WTC11 (cell line): Measurements from ENCODE around the gene ATP2A2. TPM values are rescaled to one million over a fixed set of nuclear protein-coding genes. Genes with fewer than 3 reads are reported as not detected.

ENCODE experiments used
- ATAC-seq: fragments of 200-7000 bp; cut with Tn5 transposase; 2 replicates; pipeline ENCODE4 v1.10.0; 2021; ENCODE audit warnings: mild to moderate bottlenecking, moderate library complexity
- CTCF ChIA-PET: fragments of 300-600 bp; sonication (Branson Sonifier 250); formaldehyde crosslinking; loops from one replicate; lab custom pipeline; 2021; ENCODE audit warnings: antibody characterized with exemption; lab: Charles Lee
- POLR2A ChIA-PET: fragments of 350-600 bp; sonication (Branson Sonifier 250); formaldehyde crosslinking; loops from one replicate; lab custom pipeline; 2021; ENCODE audit warnings: antibody characterized with exemption; lab: Charles Lee
- DNase-seq: peaks from one replicate; pipeline ENCODE4 v3.0.0; 2021; ENCODE audit warnings: low spot score
- H3K27ac Mint-ChIP-seq: 2 replicates; pipeline ENCODE4 v1.8.0; 2021; ENCODE audit warnings: mixed read lengths
- H3K27me3 Mint-ChIP-seq: 2 replicates; pipeline ENCODE4 v1.8.0; 2021; ENCODE audit warnings: low read depth, mild to moderate bottlenecking, moderate library complexity, mixed read lengths
- H3K36me3 Mint-ChIP-seq: 2 replicates; pipeline ENCODE4 v1.8.0; 2021; ENCODE audit warnings: mixed read lengths
- H3K4me1 Mint-ChIP-seq: 2 replicates; pipeline ENCODE4 v1.8.0; 2022; ENCODE audit warnings: mixed read lengths
- H3K4me3 Mint-ChIP-seq: 2 replicates; pipeline ENCODE4 v1.8.0; 2021; ENCODE audit warnings: mild to moderate bottlenecking, moderate library complexity, mixed read lengths
- H3K9me3 Mint-ChIP-seq: 2 replicates; pipeline ENCODE4 v1.8.0; 2021; ENCODE audit warnings: mixed read lengths
- FOXP1 ChIP-seq: sonication (generic); formaldehyde crosslinking; IDR thresholded peaks from 2 replicates; pipeline ENCODE4 v1.8.0; 2022; ENCODE audit warnings: missing genetic modification reagents, mild to moderate bottlenecking, moderate library complexity, borderline replicate concordance
- GABPB1 ChIP-seq: sonication (generic); formaldehyde crosslinking; IDR thresholded peaks from 2 replicates; pipeline ENCODE4 v1.8.1; 2023; ENCODE audit warnings: mild to moderate bottlenecking, missing genetic modification reagents
- JAZF1 ChIP-seq: fragments of 250-450 bp; sonication (Bioruptor Pico); IDR thresholded peaks from 2 replicates; pipeline ENCODE4 v1.9.0; 2021; ENCODE audit warnings: moderate library complexity, mild to moderate bottlenecking, inconsistent platforms
- MXD4 ChIP-seq: fragments of 250-450 bp; sonication (Bioruptor Pico); IDR thresholded peaks from 2 replicates; pipeline ENCODE4 v1.8.0; 2021; ENCODE audit warnings: mild to moderate bottlenecking, moderate library complexity, borderline replicate concordance
- NFYB ChIP-seq: sonication (generic); formaldehyde crosslinking; conservative IDR thresholded peaks from 2 replicates; pipeline ENCODE4 v1.8.0; 2022; ENCODE audit warnings: low read depth, missing genetic modification reagents
- NR3C1 ChIP-seq: sonication (generic); formaldehyde crosslinking; conservative IDR thresholded peaks from 2 replicates; pipeline ENCODE4 v1.8.1; 2023; ENCODE audit warnings: low read depth, mild to moderate bottlenecking, missing genetic modification reagents
- SMAD3 ChIP-seq: sonication (generic); formaldehyde crosslinking; IDR thresholded peaks from 2 replicates; pipeline ENCODE4 v1.8.0; 2022; ENCODE audit warnings: missing genetic modification reagents, mild to moderate bottlenecking, borderline replicate concordance
- TP53 ChIP-seq: sonication (generic); formaldehyde crosslinking; IDR thresholded peaks from 2 replicates; pipeline ENCODE4 v1.8.1; 2023; ENCODE audit warnings: mild to moderate bottlenecking, missing genetic modification reagents
- ZBTB21 ChIP-seq: sonication (generic); formaldehyde crosslinking; IDR thresholded peaks from 2 replicates; pipeline ENCODE4 v1.8.1; 2023; ENCODE audit warnings: mild to moderate bottlenecking, missing genetic modification reagents, borderline replicate concordance
- ZNF219 ChIP-seq: sonication (generic); formaldehyde crosslinking; IDR thresholded peaks from 2 replicates; pipeline ENCODE4 v1.8.0; 2023; ENCODE audit warnings: missing genetic modification reagents, mild to moderate bottlenecking, borderline replicate concordance
- ZNF232 ChIP-seq: sonication (generic); formaldehyde crosslinking; IDR thresholded peaks from 2 replicates; pipeline ENCODE4 v1.8.0; 2022; ENCODE audit warnings: mild to moderate bottlenecking, missing genetic modification reagents
- ZNF671 ChIP-seq: fragments of 250-450 bp; sonication (Bioruptor Pico); IDR thresholded peaks from 2 replicates; pipeline ENCODE4 v1.8.0; 2021; ENCODE audit warnings: mild to moderate bottlenecking
- total RNA-seq: library from RNA; stranded (reverse); gene quantifications from 3 replicates; pipeline ENCODE4 v1.2.3, GENCODE V29; 2021
- TF ChIP-seq, protein P1 (sequence below): sonication (generic); formaldehyde crosslinking; IDR thresholded peaks from 2 replicates; pipeline ENCODE4 v1.8.1; 2023; ENCODE audit warnings: mild to moderate bottlenecking, missing genetic modification reagents, moderate library complexity
- TF ChIP-seq, protein P2 (sequence below): fragments of 250-450 bp; sonication (Bioruptor Pico); IDR thresholded peaks from 2 replicates; pipeline ENCODE4 v1.9.0; 2021; ENCODE audit warnings: mild to moderate bottlenecking
- TF ChIP-seq, protein P3 (sequence below): fragments of 200-600 bp; IDR thresholded peaks from 2 replicates; pipeline ENCODE4 v1.8.0; 2022; ENCODE audit warnings: antibody characterized with exemption
- TF ChIP-seq, protein P4 (sequence below): sonication (generic); formaldehyde crosslinking; IDR thresholded peaks from 2 replicates; pipeline ENCODE4 v1.8.1; 2023; ENCODE audit warnings: mild to moderate bottlenecking, moderate library complexity, missing genetic modification reagents
- TF ChIP-seq, protein P5 (sequence below): fragments of 250-450 bp; sonication (Bioruptor Pico); IDR thresholded peaks from 2 replicates; pipeline ENCODE4 v2.1.2; 2022; ENCODE audit warnings: mild to moderate bottlenecking, moderate library complexity
- TF ChIP-seq, protein P6 (sequence below): fragments of 250-450 bp; sonication (Bioruptor Pico); conservative IDR thresholded peaks from 2 replicates; pipeline ENCODE4 v1.9.0; 2021; ENCODE audit warnings: mild to moderate bottlenecking
- TF ChIP-seq, protein P7 (sequence below): sonication (generic); formaldehyde crosslinking; IDR thresholded peaks from 2 replicates; pipeline ENCODE4 v1.8.1; 2022; ENCODE audit warnings: low read depth, mild to moderate bottlenecking, moderate library complexity, missing genetic modification reagents, borderline replicate concordance

The ATP2A2 gene
- total RNA-seq, 1 experiment from 2014 or later = 239 TPM

DNA sequence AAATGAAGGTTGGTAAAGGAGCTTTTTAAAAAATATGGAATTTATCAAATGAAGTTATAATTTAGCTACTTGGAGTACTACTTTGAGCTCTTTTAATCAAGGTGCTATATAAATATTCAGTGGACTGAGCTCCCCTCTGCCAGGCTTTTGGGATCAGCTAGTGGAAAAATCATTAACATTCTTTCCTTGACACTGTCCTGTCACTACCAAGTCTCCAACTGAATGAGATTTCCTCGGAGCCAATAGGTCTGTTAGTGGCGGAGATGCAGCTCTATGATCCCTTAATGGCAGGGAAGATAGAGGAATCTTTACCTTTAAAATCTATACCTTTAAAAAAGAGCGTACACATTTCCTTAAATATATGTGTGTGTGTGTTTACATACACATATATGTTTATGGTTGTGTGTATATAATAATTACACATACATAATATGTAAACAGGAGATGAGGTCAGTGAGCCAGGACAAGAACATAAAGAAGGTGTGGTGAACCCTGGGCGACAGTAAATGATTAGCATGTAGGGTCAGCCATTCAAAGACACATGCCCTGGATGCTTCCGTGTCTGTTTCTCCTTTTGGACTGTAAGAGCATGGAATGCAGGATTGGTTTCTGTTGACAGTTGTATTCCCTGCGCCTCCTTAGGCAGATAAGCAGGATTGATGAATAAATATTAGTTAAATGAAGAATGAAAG lies 47.7 kb upstream of the ATP2A2 start:
- ATAC-seq = no peak
- no peak overlapping the region for H3K27ac Mint-ChIP-seq

DNA sequence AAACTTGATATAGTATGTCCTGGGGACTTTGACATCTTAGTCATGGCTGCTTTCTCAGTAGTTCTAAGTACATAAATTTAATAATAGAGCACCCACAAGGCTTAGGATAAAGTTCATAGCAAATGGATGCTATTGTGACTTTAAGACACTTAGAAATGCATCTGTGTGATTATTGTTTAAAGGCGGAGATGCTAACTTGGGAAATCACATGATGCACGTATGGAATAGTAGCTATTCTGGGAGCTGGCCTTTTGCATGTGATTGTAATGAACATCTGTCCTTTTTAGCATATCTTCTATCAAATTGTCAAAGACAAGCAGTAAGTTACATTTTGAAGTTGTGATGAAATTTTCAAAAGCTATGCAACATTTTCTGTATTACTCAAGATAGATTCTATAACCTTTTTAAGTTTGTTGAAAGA lies 46.7 kb upstream of the ATP2A2 start:
- no peak for DNase-seq
- H3K9me3 Mint-ChIP-seq = 0 out of 2 replicates have a peak, but pooled peaks cover 3% of the 10 kb centered on the region
- TF ChIP-seq, protein P1, sequence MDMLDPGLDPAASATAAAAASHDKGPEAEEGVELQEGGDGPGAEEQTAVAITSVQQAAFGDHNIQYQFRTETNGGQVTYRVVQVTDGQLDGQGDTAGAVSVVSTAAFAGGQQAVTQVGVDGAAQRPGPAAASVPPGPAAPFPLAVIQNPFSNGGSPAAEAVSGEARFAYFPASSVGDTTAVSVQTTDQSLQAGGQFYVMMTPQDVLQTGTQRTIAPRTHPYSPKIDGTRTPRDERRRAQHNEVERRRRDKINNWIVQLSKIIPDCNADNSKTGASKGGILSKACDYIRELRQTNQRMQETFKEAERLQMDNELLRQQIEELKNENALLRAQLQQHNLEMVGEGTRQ = no peak
- TF ChIP-seq, protein P2, sequence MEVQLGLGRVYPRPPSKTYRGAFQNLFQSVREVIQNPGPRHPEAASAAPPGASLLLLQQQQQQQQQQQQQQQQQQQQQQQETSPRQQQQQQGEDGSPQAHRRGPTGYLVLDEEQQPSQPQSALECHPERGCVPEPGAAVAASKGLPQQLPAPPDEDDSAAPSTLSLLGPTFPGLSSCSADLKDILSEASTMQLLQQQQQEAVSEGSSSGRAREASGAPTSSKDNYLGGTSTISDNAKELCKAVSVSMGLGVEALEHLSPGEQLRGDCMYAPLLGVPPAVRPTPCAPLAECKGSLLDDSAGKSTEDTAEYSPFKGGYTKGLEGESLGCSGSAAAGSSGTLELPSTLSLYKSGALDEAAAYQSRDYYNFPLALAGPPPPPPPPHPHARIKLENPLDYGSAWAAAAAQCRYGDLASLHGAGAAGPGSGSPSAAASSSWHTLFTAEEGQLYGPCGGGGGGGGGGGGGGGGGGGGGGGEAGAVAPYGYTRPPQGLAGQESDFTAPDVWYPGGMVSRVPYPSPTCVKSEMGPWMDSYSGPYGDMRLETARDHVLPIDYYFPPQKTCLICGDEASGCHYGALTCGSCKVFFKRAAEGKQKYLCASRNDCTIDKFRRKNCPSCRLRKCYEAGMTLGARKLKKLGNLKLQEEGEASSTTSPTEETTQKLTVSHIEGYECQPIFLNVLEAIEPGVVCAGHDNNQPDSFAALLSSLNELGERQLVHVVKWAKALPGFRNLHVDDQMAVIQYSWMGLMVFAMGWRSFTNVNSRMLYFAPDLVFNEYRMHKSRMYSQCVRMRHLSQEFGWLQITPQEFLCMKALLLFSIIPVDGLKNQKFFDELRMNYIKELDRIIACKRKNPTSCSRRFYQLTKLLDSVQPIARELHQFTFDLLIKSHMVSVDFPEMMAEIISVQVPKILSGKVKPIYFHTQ (CRISPR knock-in tag) = no peak
- TF ChIP-seq FOXP1 (CRISPR knock-in tag) (no peak), ZNF671 (no peak), NR3C1 (CRISPR knock-in tag) (no peak), ZNF232 (CRISPR knock-in tag) (no peak), SMAD3 (CRISPR knock-in tag) (no peak), ZBTB21 (CRISPR knock-in tag) (no peak), TP53 (CRISPR knock-in tag) (no peak), ZNF219 (CRISPR knock-in tag) (no peak), NFYB (CRISPR knock-in tag) (no peak), GABPB1 (CRISPR knock-in tag) (no peak), MXD4 (CRISPR knock-in tag) (no peak)
- TF ChIP-seq, protein P3, sequence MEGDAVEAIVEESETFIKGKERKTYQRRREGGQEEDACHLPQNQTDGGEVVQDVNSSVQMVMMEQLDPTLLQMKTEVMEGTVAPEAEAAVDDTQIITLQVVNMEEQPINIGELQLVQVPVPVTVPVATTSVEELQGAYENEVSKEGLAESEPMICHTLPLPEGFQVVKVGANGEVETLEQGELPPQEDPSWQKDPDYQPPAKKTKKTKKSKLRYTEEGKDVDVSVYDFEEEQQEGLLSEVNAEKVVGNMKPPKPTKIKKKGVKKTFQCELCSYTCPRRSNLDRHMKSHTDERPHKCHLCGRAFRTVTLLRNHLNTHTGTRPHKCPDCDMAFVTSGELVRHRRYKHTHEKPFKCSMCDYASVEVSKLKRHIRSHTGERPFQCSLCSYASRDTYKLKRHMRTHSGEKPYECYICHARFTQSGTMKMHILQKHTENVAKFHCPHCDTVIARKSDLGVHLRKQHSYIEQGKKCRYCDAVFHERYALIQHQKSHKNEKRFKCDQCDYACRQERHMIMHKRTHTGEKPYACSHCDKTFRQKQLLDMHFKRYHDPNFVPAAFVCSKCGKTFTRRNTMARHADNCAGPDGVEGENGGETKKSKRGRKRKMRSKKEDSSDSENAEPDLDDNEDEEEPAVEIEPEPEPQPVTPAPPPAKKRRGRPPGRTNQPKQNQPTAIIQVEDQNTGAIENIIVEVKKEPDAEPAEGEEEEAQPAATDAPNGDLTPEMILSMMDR = no peak
- TF ChIP-seq, protein P4, sequence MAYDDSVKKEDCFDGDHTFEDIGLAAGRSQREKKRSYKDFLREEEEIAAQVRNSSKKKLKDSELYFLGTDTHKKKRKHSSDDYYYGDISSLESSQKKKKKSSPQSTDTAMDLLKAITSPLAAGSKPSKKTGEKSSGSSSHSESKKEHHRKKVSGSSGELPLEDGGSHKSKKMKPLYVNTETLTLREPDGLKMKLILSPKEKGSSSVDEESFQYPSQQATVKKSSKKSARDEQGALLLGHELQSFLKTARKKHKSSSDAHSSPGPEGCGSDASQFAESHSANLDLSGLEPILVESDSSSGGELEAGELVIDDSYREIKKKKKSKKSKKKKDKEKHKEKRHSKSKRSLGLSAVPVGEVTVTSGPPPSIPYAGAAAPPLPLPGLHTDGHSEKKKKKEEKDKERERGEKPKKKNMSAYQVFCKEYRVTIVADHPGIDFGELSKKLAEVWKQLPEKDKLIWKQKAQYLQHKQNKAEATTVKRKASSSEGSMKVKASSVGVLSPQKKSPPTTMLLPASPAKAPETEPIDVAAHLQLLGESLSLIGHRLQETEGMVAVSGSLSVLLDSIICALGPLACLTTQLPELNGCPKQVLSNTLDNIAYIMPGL (CRISPR knock-in tag) = no peak
- TF ChIP-seq, protein P5, sequence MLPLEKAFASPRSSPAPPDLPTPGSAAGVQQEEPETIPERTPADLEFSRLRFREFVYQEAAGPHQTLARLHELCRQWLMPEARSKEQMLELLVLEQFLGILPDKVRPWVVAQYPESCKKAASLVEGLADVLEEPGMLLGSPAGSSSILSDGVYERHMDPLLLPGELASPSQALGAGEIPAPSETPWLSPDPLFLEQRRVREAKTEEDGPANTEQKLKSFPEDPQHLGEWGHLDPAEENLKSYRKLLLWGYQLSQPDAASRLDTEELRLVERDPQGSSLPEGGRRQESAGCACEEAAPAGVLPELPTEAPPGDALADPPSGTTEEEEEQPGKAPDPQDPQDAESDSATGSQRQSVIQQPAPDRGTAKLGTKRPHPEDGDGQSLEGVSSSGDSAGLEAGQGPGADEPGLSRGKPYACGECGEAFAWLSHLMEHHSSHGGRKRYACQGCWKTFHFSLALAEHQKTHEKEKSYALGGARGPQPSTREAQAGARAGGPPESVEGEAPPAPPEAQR (CRISPR knock-in tag) = no peak
- TF ChIP-seq, protein P6, sequence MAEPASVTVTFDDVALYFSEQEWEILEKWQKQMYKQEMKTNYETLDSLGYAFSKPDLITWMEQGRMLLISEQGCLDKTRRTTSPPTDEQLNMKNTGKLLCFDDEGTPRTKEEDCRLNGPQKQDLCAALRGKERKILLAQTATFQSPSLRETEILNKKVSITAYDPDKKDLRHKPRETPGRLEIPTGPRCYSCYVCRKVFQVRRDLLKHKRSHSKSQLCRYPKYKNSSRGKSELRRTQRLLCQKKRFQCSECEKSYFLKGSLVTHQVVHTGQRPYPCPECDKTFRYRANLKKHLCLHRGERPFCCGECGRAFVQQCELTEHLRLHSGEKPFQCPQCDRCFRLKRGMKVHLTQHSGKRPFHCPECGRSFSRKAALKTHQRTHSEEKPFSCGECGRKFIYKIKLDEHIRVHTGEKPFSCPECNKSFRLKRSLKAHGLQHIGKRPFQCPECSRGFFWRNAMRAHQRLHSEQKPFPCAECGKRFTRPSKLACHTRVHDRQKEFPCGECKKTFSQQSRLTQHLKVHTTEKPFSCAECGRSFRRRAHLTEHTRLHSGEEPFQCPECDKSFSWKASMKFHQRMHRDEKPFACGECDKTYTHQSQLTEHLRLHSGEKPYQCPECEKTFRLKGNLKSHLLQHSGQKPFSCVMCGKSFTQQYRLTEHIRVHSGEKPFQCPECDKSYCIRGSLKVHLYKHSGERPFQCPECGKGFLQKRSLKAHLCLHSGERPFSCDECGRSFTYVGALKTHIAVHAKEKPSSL (CRISPR knock-in tag) = no peak
- TF ChIP-seq, all 79 proteins: peak for 0
- Mint-ChIP-seq H3K27me3 (no peaks in the 10 kb centered on the region), H3K4me1 (no peaks in the 10 kb centered on the region), H3K27ac (no peak overlapping the region), H3K4me3 (no peak overlapping the region), H3K36me3 (no peaks in the 10 kb centered on the region)
- POLR2A ChIA-PET = no interaction called here
- CTCF ChIA-PET = no interaction called here
- no peak for ATAC-seq

More for the DNA sequence above, 47.7 kb upstream of the ATP2A2 start:
- Mint-ChIP-seq H3K27me3 (no peaks in the 10 kb centered on the region), H3K36me3 (no peaks in the 10 kb centered on the region), H3K4me3 (no peak overlapping the region), H3K4me1 (no peaks in the 10 kb centered on the region), H3K9me3 (no peaks in the 10 kb centered on the region)
- ChIA-PET POLR2A (interaction anchor here (0.5 kb wide), 1 partner anchor 19 kb away, joined by 3 read pairs; no protein-coding TSS in a partner anchor), CTCF (interaction anchor here (0.7 to 1.4 kb wide), 3 partner anchors 11 to 217 kb away, joined by 3 to 7 read pairs (median 3); partner anchors contain the start of gene ARPC3)
- TF ChIP-seq, protein P7, sequence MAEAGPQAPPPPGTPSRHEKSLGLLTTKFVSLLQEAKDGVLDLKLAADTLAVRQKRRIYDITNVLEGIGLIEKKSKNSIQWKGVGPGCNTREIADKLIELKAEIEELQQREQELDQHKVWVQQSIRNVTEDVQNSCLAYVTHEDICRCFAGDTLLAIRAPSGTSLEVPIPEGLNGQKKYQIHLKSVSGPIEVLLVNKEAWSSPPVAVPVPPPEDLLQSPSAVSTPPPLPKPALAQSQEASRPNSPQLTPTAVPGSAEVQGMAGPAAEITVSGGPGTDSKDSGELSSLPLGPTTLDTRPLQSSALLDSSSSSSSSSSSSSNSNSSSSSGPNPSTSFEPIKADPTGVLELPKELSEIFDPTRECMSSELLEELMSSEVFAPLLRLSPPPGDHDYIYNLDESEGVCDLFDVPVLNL (CRISPR knock-in tag) = no peak
- no peak for TF ChIP-seq JAZF1 (CRISPR knock-in tag)
- no peak for DNase-seq
